Epithelial cell of esophagus (primary cell): ENCODE results near the gene STAP2.

Source experiments
- DNase-seq: peaks from one replicate; pipeline ENCODE4 v3.0.0; 2010; ENCODE audit warnings: low read depth
- H3K4me3 ChIP-seq: 2 replicates; pipeline ENCODE4 v1.5.1; 2011; ENCODE audit warnings: mild to moderate bottlenecking, low read length, control low read depth
- CTCF ChIP-seq: IDR thresholded peaks from 2 replicates; pipeline ENCODE4 v1.5.1; 2011; ENCODE audit warnings: low read depth, mild to moderate bottlenecking, low read length, control low read depth, inconsistent platforms; ENCODE audit not compliant: insufficient read depth; ENCODE audit errors: missing control alignments

STAP2 gene

DNA sequence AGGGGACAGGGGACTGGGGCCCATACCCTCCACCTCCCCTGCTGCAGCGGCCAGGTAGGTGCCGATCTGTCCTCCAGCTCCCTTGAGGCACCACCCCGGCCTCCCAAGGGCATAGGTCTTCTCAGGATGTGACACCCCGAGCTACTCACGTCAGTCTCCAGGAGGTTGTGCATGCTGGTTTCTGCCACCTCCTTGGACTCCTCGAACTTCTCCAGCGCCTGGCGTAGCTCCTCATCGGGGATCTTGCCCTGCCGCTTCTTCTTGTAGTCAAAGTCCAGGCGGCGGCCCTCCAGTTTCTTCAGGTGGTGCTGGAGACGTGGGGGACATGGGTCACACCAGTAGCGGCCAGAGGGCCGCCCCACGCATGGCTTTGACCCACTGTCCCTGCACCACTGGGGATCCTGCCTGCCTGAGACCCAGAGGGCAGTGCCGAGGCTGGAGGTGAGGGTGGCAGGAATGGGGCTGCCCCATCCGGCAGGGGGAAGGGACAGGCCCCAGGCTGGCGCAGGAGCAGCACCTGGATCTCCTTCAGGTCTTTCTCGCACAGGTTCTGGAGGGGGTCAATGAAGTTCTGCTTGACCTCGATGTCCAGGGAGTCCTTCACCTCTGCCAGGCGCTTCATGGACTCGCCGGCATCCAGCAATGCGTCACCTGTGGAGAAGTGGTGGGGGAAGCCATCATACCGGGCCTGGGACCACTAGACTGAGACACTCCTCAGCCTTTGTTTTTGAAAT, 25.1 kb upstream of the STAP2 start:
- H3K4me3 ChIP-seq, result no peak overlapping the region
- no peak for DNase-seq
- TF ChIP-seq CTCF, result no peak

GRCh38 chr19:4362831-4363545, 24.4 kb upstream of the STAP2 start:
- DNase-seq, result no peak
- peak; percentile 36 for TF ChIP-seq CTCF

DNA sequence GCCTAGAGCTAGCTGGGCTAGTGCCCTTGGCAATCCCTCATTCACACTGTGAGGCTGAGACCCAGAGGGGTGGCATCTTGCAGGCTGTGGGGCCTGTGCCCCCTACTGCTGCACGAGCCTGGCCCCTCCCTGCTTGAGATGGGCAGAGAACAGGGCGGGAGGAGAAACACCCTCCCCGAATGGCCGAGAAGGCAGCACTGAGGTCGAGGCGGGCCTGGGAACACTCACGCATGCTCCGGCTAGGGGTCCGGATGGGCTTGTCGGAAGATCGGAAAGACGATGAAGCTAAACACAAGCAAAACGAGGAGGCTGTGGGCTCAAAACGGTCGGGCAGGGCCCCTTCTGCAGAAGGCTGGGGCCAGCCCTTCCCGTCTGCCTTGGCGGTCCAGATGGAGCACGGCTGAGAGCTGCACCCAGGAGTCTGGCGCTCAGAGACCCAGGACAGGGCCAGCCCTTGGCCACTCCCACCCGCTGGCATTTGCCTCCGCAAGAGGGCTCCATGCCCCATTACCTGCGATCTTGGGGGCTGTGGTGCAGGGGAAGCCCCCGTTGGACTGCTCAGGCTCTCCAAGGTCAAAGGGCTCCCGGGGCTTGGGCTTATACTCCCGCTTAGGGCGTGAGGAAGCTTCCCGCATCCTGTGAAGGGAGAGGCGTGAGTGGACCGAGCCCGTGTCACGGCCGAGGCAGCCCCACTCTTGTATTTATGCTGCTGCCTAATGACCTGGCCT, 23.6 kb upstream of the STAP2 start:
- H3K4me3 ChIP-seq, result no peak overlapping the region
- TF ChIP-seq CTCF, result no peak
- DNase-seq, result no peak

More at GRCh38 chr19:4362831-4363545, 24.4 kb upstream of the STAP2 start:
- no peak overlapping the region for H3K4me3 ChIP-seq

DNA sequence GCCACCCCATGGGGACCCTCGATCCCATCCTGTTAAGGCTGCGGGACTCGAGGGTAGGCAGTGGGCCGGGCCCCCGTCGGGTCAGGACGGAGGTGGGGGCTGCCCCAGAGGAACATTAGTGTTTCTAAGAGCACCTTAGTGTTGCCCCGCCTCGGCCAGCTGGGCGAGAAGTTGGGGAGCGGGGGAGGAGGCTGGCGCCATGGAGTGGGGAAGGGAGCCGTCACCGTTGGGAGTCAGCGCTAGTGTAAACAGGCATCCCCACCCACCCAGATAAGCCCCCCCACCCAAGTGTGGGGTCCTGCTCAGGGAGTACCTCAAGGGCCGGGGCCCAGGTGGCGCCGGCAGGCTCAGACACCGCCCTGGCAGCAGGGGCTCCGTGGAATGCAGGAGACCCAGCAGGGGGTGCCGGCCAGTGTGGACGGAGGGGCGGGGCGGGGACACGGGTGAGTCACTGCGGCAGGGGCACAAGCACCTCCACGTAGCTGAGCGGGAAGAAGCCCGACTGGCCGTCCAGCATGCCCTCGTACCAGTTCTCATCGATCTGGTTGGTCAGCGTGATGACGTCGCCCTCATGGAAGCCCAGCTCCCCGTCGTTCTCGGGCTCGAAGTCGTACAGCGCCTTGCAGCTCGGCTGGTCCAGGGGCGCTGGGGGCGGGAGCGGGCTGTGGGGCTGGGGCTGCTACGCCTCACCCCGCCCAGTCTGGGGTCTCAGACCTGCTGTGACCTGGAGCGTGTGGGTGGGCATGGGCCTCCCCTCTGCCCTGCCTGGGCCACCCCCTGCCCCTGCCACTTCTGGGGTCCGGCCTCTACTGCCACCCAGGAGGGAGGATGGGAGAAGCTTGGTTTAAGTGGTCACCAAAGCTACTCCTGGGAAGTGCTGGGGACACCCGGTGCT, 22.8 kb upstream of the STAP2 start:
- DNase-seq, result no peak
- no peak overlapping the region for H3K4me3 ChIP-seq
- TF ChIP-seq CTCF, result no peak

GRCh38 chr19:4360641-4361151, 22.1 kb upstream of the STAP2 start:
- no peak for DNase-seq
- TF ChIP-seq CTCF, result no peak
- H3K4me3 ChIP-seq, result no peak overlapping the region

DNA sequence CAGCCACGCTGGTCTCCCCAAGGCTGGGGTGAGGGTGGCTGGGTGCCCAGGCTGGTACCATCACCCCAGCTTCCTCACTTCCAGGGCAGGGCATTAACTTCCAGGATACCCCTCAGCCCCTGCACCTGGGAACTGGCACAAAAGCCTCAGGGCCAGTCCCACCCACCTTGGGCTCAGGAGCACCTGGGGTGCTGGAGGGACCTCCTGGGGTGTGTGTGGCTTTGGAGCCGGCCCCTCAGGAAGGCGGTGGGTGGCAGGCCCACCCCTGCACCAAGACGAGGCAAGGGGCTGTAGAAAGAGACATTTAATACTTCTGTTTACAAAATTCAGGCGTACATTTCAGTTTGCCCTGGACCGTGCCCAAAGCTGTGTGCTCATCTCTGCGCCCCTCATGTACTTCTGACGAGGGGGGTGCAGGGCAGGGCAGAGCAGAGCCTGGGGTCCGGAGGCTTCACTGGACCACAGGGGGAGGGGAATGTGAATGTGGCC, 21.5 kb upstream of the STAP2 start:
- no peak for TF ChIP-seq CTCF
- no peak overlapping the region for H3K4me3 ChIP-seq
- no peak for DNase-seq
